Gastrocnemius medialis (tissue), 4 donors: Measurements from ENCODE around the gene MTARC1. TPM values are rescaled to one million over a fixed set of nuclear protein-coding genes. Genes with fewer than 3 reads are reported as not detected.

Source experiments
- ATAC-seq, 2 donors: fragments of 150-250 bp; one replicate each; pipeline ENCODE4 v1.9.1; 2016
- DNase-seq, 2 donors: peaks; one replicate each; pipeline ENCODE4 v3.0.0-alpha.2; 2019
- H3K27ac ChIP-seq, 4 donors: fragments of 200-600 bp; sonication (generic); 1 replicate in 1 of 4; 2 replicates in 3 of 4; pipeline ENCODE4 v1.5.1; 2016 to 2018; ENCODE audit warnings: mild to moderate bottlenecking in 2 of 4, moderate library complexity in 1 of 4
- H3K27me3 ChIP-seq, 3 donors: fragments of 200-600 bp; sonication (generic) in 2 of 3; 1 replicate in 1 of 3; 2 replicates in 2 of 3; pipeline versions ENCODE4 v1.5.1 to v1.6.0; 2016 to 2019; ENCODE audit warnings: mild to moderate bottlenecking in 1 of 3, moderate library complexity in 1 of 3
- H3K36me3 ChIP-seq, 2 donors: fragments of 200-600 bp; sonication (generic) in 1 of 2; one replicate each; pipeline ENCODE4 v1.5.1; 2017 to 2018
- H3K4me1 ChIP-seq, 2 donors: fragments of 200-600 bp; sonication (generic) in 1 of 2; one replicate each; pipeline ENCODE4 v1.5.1; 2016 to 2017; ENCODE audit warnings: mild to moderate bottlenecking in 2 of 2
- H3K4me3 ChIP-seq, 4 donors: fragments of 200-600 bp; sonication (generic) in 3 of 4; 1 replicate in 1 of 4; 2 replicates in 3 of 4; pipeline ENCODE4 v1.5.1; 2016 to 2019; ENCODE audit warnings: mild to moderate bottlenecking in 2 of 4
- H3K9me3 ChIP-seq, 3 donors: fragments of 200-600 bp; sonication (generic) in 2 of 3; 1 replicate in 1 of 3; 2 replicates in 2 of 3; pipeline ENCODE4 v1.5.1; 2016 to 2019
- CTCF ChIP-seq, 5 experiments: fragments of 450-650 bp in 3 of 5; fragments of 200-600 bp in 2 of 5; sonication (generic) in 2 of 5; IDR thresholded peaks in 4 of 5; conservative IDR thresholded peaks in 1 of 5; 1 replicate in 4 of 5; 2 replicates in 1 of 5; pipeline ENCODE4 v1.5.1; 2016 to 2019; ENCODE audit warnings: antibody characterized with exemption in 5 of 5, mild to moderate bottlenecking in 3 of 5, moderate library complexity in 3 of 5
- POLR2A ChIP-seq, 2 donors: fragments of 450-650 bp; IDR thresholded peaks; one replicate each; pipeline ENCODE4 v1.6.1; 2017; ENCODE audit warnings: antibody characterized with exemption in 2 of 2, mild to moderate bottlenecking in 2 of 2, moderate library complexity in 2 of 2
- in situ Hi-C, 4 donors: fragments of 200-750 bp; cut with MboI; loops; one replicate each; pipeline versions ENCODE4 v1.15.0 to v1.8.0; 2017; ENCODE audit warnings: low sequenced_read_pairs in 4 of 4
- intact Hi-C: fragments of 100-400 bp; cut with DNase I; formaldehyde crosslinking; loops from one replicate; pipeline ENCODE4 v1.15.1; 2023; ENCODE audit warnings: low total_unique reads
- total RNA-seq, 4 donors: library from RNA; depleted of rRNA; stranded (reverse); fragments of >200 nt; gene quantifications; one replicate each; pipeline versions ENCODE4 v1.1.0 to v1.2.3, GENCODE V29; 2016

MTARC1 gene
- total RNA-seq, 4 donors from 2014 or later, result 1.2 to 2.9 (median 1.3) TPM

DNA sequence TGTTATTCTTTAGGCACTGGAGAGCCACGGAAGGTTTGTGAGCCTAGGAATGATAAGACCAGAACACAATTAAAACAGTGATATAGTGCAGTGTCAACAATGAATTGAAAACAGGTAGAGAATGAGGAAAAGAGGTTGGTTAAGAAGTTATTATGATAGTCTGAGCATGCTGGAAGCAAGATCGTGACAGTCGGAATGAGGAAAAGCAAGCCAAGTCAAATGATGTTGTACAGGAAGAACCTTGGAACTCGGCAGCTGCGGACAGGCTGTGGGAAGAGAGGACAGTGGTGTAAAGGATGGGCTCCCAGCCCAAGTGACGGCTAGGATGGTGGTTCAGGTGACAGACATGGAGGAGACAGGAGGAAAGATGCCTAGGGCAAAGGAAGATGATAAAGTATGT lies 25.6 kb downstream of the MTARC1 start:
- Histone ChIP-seq H3K4me3 (no peak overlapping the region), H3K9me3 (no peaks in the 10 kb centered on the region), H3K27me3 (no peaks in the 10 kb centered on the region), H3K36me3 (no peaks in the 10 kb centered on the region), H3K4me1 (no peaks in the 10 kb centered on the region), H3K27ac (no peak overlapping the region)
- intact Hi-C loops, result loop anchor here (5.0 kb wide), 2 partner anchors 70 to 625 kb away; no protein-coding TSS in a partner anchor
- ATAC-seq, result no peak
- in situ Hi-C loops, result loop anchor here in 3 of 4 donors (10.0 to 25.0 kb wide), 3 partner anchors 62 to 625 kb away; partner anchors contain the start of gene HLX (in 1 of the 3)
- no peak for DNase-seq
- TF ChIP-seq CTCF (IDR thresholded peaks at IDR 0.05 in 4 of 5, conservative IDR thresholded peaks at IDR 0.05 in 1 of 5) (no peak), POLR2A (IDR thresholded peaks at IDR 0.05) (no peak)

DNA sequence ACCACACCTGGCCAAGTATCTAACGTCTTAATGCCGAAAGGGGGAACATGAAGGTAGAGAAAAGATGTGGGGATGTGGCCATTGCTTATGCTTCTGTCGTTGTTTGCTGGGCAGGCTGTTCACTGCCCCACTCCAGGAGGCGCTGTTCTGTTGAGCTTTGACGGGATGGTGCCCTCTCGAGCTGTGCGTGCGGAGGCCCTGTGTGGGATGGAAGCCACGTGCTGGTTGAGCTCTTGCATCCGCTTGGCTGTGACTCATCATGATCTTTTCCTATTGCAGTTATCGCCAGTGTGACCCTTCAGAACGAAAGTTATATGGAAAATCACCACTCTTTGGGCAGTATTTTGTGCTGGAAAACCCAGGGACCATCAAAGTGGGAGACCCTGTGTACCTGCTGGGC lies 26.3 kb downstream of the MTARC1 start:
- Histone ChIP-seq H3K36me3 (no peaks in the 10 kb centered on the region), H3K27ac (no peak overlapping the region), H3K4me1 (no peaks in the 10 kb centered on the region), H3K27me3 (no peaks in the 10 kb centered on the region), H3K9me3 (no peaks in the 10 kb centered on the region), H3K4me3 (no peak overlapping the region)
- no peak for ATAC-seq
- intact Hi-C loops, result loop anchor here (5.0 kb wide), 2 partner anchors 69 to 624 kb away; no protein-coding TSS in a partner anchor
- in situ Hi-C loops, result loop anchor here in 3 of 4 donors (10.0 to 25.0 kb wide), 3 partner anchors 62 to 624 kb away; partner anchors contain the start of gene HLX (in 1 of the 3)
- no peak for DNase-seq
- no peak for TF ChIP-seq CTCF (IDR thresholded peaks at IDR 0.05 in 4 of 5, conservative IDR thresholded peaks at IDR 0.05 in 1 of 5)
- TF ChIP-seq POLR2A (IDR thresholded peaks at IDR 0.05), result no peak

DNA sequence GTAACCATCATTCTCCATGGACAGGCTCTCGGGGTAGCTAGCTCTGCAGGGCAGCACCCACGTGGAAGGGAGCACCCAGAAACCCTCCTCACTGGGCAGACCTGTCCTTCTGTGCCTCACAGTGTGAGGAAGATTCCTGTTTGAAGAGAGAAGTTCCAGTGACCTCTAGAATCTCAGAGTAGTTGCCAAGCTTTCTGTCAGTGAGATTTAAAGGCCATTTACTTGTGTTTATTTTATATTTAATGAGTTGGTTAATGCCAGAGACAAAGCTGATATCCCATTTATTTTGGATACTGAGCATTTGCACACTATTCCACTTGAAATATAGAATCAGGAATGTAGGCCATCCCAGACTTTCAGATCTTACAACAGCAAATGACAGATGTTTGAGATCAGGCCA lies 28.7 kb downstream of the MTARC1 start:
- in situ Hi-C loops, result loop anchor here in 3 of 4 donors (10.0 to 25.0 kb wide), 3 partner anchors 59 to 622 kb away; partner anchors contain the start of gene HLX (in 1 of the 3)
- H3K9me3 ChIP-seq, result no peaks in the 10 kb centered on the region
- no peak for ATAC-seq
- intact Hi-C loops, result no loop called here
- H3K27ac ChIP-seq, result no peak overlapping the region
- TF ChIP-seq POLR2A (IDR thresholded peaks at IDR 0.05), result no peak
- no peak for TF ChIP-seq CTCF (IDR thresholded peaks at IDR 0.05 in 4 of 5, conservative IDR thresholded peaks at IDR 0.05 in 1 of 5)
- H3K36me3 ChIP-seq, result no peaks in the 10 kb centered on the region
- no peak overlapping the region for H3K4me3 ChIP-seq
- no peaks in the 10 kb centered on the region for H3K27me3 ChIP-seq
- peaks cover 0 to 12% of the 10 kb centered on the region in 2 donors for H3K4me1 ChIP-seq
- DNase-seq, result no peak

GRCh38 chr1:220817907-220818306 lies 31.2 kb downstream of the MTARC1 start:
- Histone ChIP-seq H3K4me1 (peaks cover 0 to 12% of the 10 kb centered on the region in 2 donors), H3K36me3 (no peaks in the 10 kb centered on the region), H3K4me3 (no peak overlapping the region), H3K27ac (peak overlapping the region in 1 of 4 donors; percentile 1), H3K9me3 (no peaks in the 10 kb centered on the region), H3K27me3 (no peaks in the 10 kb centered on the region)
- TF ChIP-seq CTCF (IDR thresholded peaks at IDR 0.05 in 4 of 5, conservative IDR thresholded peaks at IDR 0.05 in 1 of 5), result no peak
- no peak for TF ChIP-seq POLR2A (IDR thresholded peaks at IDR 0.05)
- ATAC-seq (peak; percentile 37 to 73), DNase-seq (peak in 1 of 2 donors; percentile 25)
- intact Hi-C loops (no loop called here), in situ Hi-C loops (loop anchor here in 3 of 4 donors (10.0 to 25.0 kb wide), 3 partner anchors 57 to 619 kb away; partner anchors contain the start of gene HLX (in 1 of the 3))
